Activated CD4-positive, alpha-beta T cell treated with anti-CD3 and anti-CD28 coated beads for 48 hours (primary cell): ENCODE measurements around the gene PTPRR.
"Not testable (repeated sequence)": the region's sequence is repeated elsewhere in the genome, so short reads cannot be mapped to it uniquely, and the experiment has no call there.

Experiments used
- DNase-seq: peaks from one replicate; pipeline ENCODE4 v3.0.0-alpha.2; 2020

PTPRR gene

GRCh38 chr12:70838127-70838526, 82.4 kb downstream of the PTPRR start:
- DNase-seq = no peak

- no peak for DNase-seq
Measured at GRCh38 chr12:70837026-70837425, 83.5 kb downstream of the PTPRR start.

GRCh38 chr12:70835948-70836347, 84.6 kb downstream of the PTPRR start:
- no peak for DNase-seq

GRCh38 chr12:70831543-70831942, 89.0 kb downstream of the PTPRR start:
- no peak for DNase-seq

GRCh38 chr12:70830221-70831061, 90.1 kb downstream of the PTPRR start:
- DNase-seq = no peak

- no peak for DNase-seq
Measured at GRCh38 chr12:70829070-70829469, 91.5 kb downstream of the PTPRR start.

GRCh38 chr12:70828351-70828750, 92.2 kb downstream of the PTPRR start:
- DNase-seq = no peak

- no peak for DNase-seq
Measured at GRCh38 chr12:70826156-70826555, 94.4 kb downstream of the PTPRR start.

- no peak for DNase-seq
Measured at GRCh38 chr12:70824511-70824910, 96.0 kb downstream of the PTPRR start.

GRCh38 chr12:70823182-70823976, 97.2 kb downstream of the PTPRR start:
- DNase-seq = no peak

- no peak for DNase-seq
Measured at GRCh38 chr12:70822412-70822811, 98.1 kb downstream of the PTPRR start.

GRCh38 chr12:70815971-70816391, 104.6 kb downstream of the PTPRR start:
- no peak for DNase-seq

- no peak for DNase-seq
Measured at GRCh38 chr12:70815056-70815455, 105.5 kb downstream of the PTPRR start.

GRCh38 chr12:70813559-70813958, 107.0 kb downstream of the PTPRR start:
- DNase-seq = no peak

GRCh38 chr12:70812136-70812535, 108.4 kb downstream of the PTPRR start:
- no peak for DNase-seq

GRCh38 chr12:70809887-70810286, 110.7 kb downstream of the PTPRR start:
- DNase-seq = no peak

- DNase-seq = not testable (repeated sequence)
Measured at GRCh38 chr12:70807993-70808392, 112.5 kb downstream of the PTPRR start.

- DNase-seq = no peak
Measured at GRCh38 chr12:70806827-70807226, 113.7 kb downstream of the PTPRR start.

GRCh38 chr12:70806043-70806442, 114.5 kb downstream of the PTPRR start:
- no peak for DNase-seq

GRCh38 chr12:70798016-70798783, 122.3 kb downstream of the PTPRR start:
- DNase-seq = no peak

- DNase-seq = no peak
Measured at GRCh38 chr12:70796989-70797388, 123.5 kb downstream of the PTPRR start.

- DNase-seq = no peak
Measured at GRCh38 chr12:70795608-70796007, 124.9 kb downstream of the PTPRR start.

- DNase-seq = no peak
Measured at GRCh38 chr12:70794131-70794530, 126.4 kb downstream of the PTPRR start.
